Raji (cell line): ENCODE measurements around the gene ST6GALNAC4.

ENCODE experiments used
- POLR2A ChIP-seq: IDR thresholded peaks from 2 replicates; pipeline ENCODE4 v1.6.1; 2011; ENCODE audit warnings: low read depth, low read length, control low read depth; ENCODE audit not compliant: insufficient read depth

ST6GALNAC4 gene

GRCh38 chr9:127916720-127917581 lies at the start of gene ST6GALNAC4:
TSS of gene ST6GALNAC4 (minus strand) at chr9:127917041. CDS start at chr9:127916419, 622 bp downstream.
- TF ChIP-seq POLR2A, result peak; percentile 78

GRCh38 chr9:127965953-127966352 lies 49.1 kb upstream of the ST6GALNAC4 start:
- TF ChIP-seq POLR2A, result no peak

- TF ChIP-seq POLR2A, result no peak
Measured at GRCh38 chr9:127963359-127964064, 46.7 kb upstream of the ST6GALNAC4 start.

GRCh38 chr9:127963041-127963358 lies 46.2 kb upstream of the ST6GALNAC4 start:
- TF ChIP-seq POLR2A, result no peak

GRCh38 chr9:127962278-127962677 lies 45.4 kb upstream of the ST6GALNAC4 start:
- no peak for TF ChIP-seq POLR2A

- TF ChIP-seq POLR2A, result no peak
Measured at GRCh38 chr9:127961613-127962155, 44.8 kb upstream of the ST6GALNAC4 start.

- TF ChIP-seq POLR2A, result no peak
Measured at GRCh38 chr9:127961155-127961490, 44.3 kb upstream of the ST6GALNAC4 start.

GRCh38 chr9:127960410-127961154 lies 43.7 kb upstream of the ST6GALNAC4 start:
- TF ChIP-seq POLR2A, result no peak

GRCh38 chr9:127959841-127960409 lies 43.1 kb upstream of the ST6GALNAC4 start:
- no peak for TF ChIP-seq POLR2A

GRCh38 chr9:127959398-127959797 lies 42.6 kb upstream of the ST6GALNAC4 start:
- no peak for TF ChIP-seq POLR2A

- TF ChIP-seq POLR2A, result no peak
Measured at GRCh38 chr9:127958728-127959127, 41.9 kb upstream of the ST6GALNAC4 start.

- TF ChIP-seq POLR2A, result no peak
Measured at GRCh38 chr9:127955294-127956015, 38.6 kb upstream of the ST6GALNAC4 start.

- no peak for TF ChIP-seq POLR2A
Measured at GRCh38 chr9:127954831-127955293, 38.0 kb upstream of the ST6GALNAC4 start.

GRCh38 chr9:127953768-127954505 lies 37.1 kb upstream of the ST6GALNAC4 start:
- no peak for TF ChIP-seq POLR2A

GRCh38 chr9:127953154-127953553 lies 36.3 kb upstream of the ST6GALNAC4 start:
- TF ChIP-seq POLR2A, result no peak
